Heart right ventricle (tissue), 16 donors: ENCODE measurements around the gene CCDC178. TPM values are rescaled to one million over a fixed set of nuclear protein-coding genes. Genes with fewer than 3 reads are reported as not detected.

Experiments used
- ATAC-seq, 8 donors: fragments of 200-7000 bp; cut with Tn5 transposase; one replicate each; pipeline ENCODE4 v1.9.1; 2020; ENCODE audit warnings: mild to moderate bottlenecking in 8 of 8, moderate library complexity in 8 of 8, moderate number of reproducible peaks in 1 of 8
- DNase-seq, 2 donors: peaks; one replicate each; pipeline ENCODE4 v3.0.0-alpha.2; 2020
- H3K27ac ChIP-seq, 10 donors: fragments of 200-600 bp; sonication (generic) in 2 of 10; one replicate each; pipeline versions ENCODE4 v1.5.0 to v1.8.0; 2020 to 2022; ENCODE audit warnings: mild to moderate bottlenecking in 3 of 10
- H3K27me3 ChIP-seq, 7 donors: fragments of 200-600 bp; one replicate each; pipeline ENCODE4 v1.8.0; 2021 to 2022; ENCODE audit warnings: mild to moderate bottlenecking in 2 of 7
- H3K36me3 ChIP-seq, 9 donors: fragments of 200-600 bp; sonication (generic) in 1 of 9; one replicate each; pipeline versions ENCODE4 v1.5.0 to v1.8.0; 2020 to 2022; ENCODE audit warnings: mild to moderate bottlenecking in 2 of 9
- H3K4me1 ChIP-seq, 9 donors: fragments of 200-600 bp; sonication (generic) in 1 of 9; one replicate each; pipeline versions ENCODE4 v1.5.0 to v1.8.0; 2020 to 2022; ENCODE audit warnings: mild to moderate bottlenecking in 4 of 9
- H3K4me3 ChIP-seq, 10 donors: fragments of 200-600 bp; sonication (generic) in 2 of 10; one replicate each; pipeline versions ENCODE4 v1.5.0 to v1.8.0; 2020 to 2022; ENCODE audit warnings: mild to moderate bottlenecking in 7 of 10, moderate library complexity in 2 of 10
- H3K9me3 ChIP-seq, 11 donors: fragments of 200-600 bp in 10 of 11; sonication (generic) in 2 of 11; one replicate each; pipeline versions ENCODE4 v1.5.0 to v1.8.0; 2013 to 2022; ENCODE audit warnings: mild to moderate bottlenecking in 2 of 11, control low read depth in 1 of 11, moderate library complexity in 1 of 11
- WGBS, 2 donors: extraction: QIAGEN DNeasy Blood & Tissue Kit; methylation state at CpG; one replicate each; pipeline ENCODE4 v1.1.7; 2013; ENCODE audit warnings: inconsistent platforms in 1 of 2; 5-methylcytosine and 5-hydroxymethylcytosine counted together
- intact Hi-C, 10 donors: fragments of 100-400 bp; cut with DNase I; formaldehyde crosslinking; loops; one replicate each; pipeline versions ENCODE4 v1.11.1 to v1.14.2; 2022
- polyA plus RNA-seq, 2 donors: library from polyadenylated mRNA; stranded (reverse); fragments of 200-250 nt; gene quantifications; one replicate each; pipeline ENCODE4 v1.2.3, GENCODE V29; 2013
- total RNA-seq, 10 donors: library from RNA; stranded (reverse); fragmentation: NEBNext Ultra II Directional in 3 of 10; extraction: Animal tissue kit (Norgen Biotek cat#: 25700) in 3 of 10; gene quantifications; one replicate each; pipeline versions ENCODE4 v1.2.1 to v1.2.4, GENCODE V29; 2021 to 2023
- TF ChIP-seq, protein P1 (sequence below), 9 donors: fragments of 200-600 bp; sonication (generic) in 2 of 9; IDR thresholded peaks; one replicate each; pipeline versions ENCODE4 v1.5.0 to v1.8.0; 2021 to 2022; ENCODE audit warnings: antibody characterized with exemption in 9 of 9, mild to moderate bottlenecking in 5 of 9, moderate library complexity in 1 of 9
- donor health status: Arrhythmogenic right ventricular cardiomyopathy.
- donor health status: ischemic (EF 13 %, LVEDD 7.1; RV severe dilation, severe dysfunction).
- donor health status: healthy with polysubstance abuse.
- donor health status: DM: no; HTN: yes; CAD: no.
- donor health status: DM: no; HTN: no; CAD: no.
- donor health status: ischemic (EF 25% LVEDD 6.9; RV normal size, moderate dysfunction).
- donor health status: ischemic (EF 25% LVEDD 5.7; RV mildly dilated, moderate dysfunction).
- donor health status: healthy.
- donor health status: DM: yes; HTN: yes; CAD: no.
- donor health status: Ischemic cardiomyopathy.
- donor health status: ischemic (EF 35%, LVEDD 5.7; RV mildly dilated, moderate dysfunction).
- donor health status: nonischemic (EF 11% LVEDD 7.7; RV severe dilation, severe dysfunction).
- donor health status: DM: yes; HTN: yes; CAD: no.
- donor health status: PGD.
- donor health status: ischemic (EF 29% LVEDD 5.4; RV normal size, mild dysfunction).
- donor health status: nonischemic (EF 23%, LVEDD 6.1; RV moderate dilation, normal function).

CCDC178 gene
- total and polyA plus RNA-seq, 12 donors: 0.28 to 1.5 (median 0.43) TPM; not detected in 6

DNA sequence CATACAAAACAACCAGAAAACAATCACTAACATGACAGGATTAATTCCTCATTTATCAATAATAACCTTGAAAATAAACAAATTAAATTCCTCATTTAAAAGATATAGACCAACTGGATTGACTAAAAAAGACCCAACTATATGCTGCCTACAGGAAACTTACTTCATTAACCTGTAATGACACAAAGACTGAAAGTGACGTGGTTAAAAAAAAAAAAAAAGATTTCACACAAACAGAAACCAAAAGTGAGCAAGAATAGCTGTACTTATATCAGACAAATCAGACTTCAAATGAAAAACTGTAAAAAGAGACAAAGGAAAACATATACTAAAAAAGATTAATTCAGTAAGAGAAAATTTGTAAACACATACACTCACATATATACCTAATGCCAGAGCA is 201.2 kb downstream of the CCDC178 start:
- no peak overlapping the region for H3K27ac ChIP-seq

DNA sequence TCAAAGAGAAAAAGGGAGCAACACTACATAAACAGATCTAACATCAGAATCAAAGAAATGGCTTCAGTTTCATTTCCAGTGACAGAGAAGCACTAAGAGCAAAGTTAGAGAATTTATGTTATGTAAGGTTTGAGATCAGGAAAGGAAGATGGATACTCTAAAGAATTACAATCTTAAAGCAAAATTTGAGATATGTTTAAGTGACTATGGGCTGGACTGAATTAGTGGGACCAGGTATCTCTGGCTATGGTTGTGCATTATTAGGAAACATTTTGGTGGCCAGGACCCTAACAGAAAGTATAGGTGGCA is 208.2 kb downstream of the CCDC178 start:
- no peak overlapping the region for H3K27ac ChIP-seq
- no peak for ATAC-seq
- no peaks in the 10 kb centered on the region for H3K27me3 ChIP-seq
- intact Hi-C loops: loop anchor here in 8 of 10 donors (2.0 to 10.0 kb wide), 8 partner anchors 260 to 1093 kb away; no protein-coding TSS in a partner anchor
- DNase-seq: no peak
- H3K4me1 ChIP-seq: no peaks in the 10 kb centered on the region
- H3K4me3 ChIP-seq: no peak overlapping the region
- no peaks in the 10 kb centered on the region for H3K36me3 ChIP-seq
- H3K9me3 ChIP-seq: no peaks in the 10 kb centered on the region
- TF ChIP-seq, protein P1, sequence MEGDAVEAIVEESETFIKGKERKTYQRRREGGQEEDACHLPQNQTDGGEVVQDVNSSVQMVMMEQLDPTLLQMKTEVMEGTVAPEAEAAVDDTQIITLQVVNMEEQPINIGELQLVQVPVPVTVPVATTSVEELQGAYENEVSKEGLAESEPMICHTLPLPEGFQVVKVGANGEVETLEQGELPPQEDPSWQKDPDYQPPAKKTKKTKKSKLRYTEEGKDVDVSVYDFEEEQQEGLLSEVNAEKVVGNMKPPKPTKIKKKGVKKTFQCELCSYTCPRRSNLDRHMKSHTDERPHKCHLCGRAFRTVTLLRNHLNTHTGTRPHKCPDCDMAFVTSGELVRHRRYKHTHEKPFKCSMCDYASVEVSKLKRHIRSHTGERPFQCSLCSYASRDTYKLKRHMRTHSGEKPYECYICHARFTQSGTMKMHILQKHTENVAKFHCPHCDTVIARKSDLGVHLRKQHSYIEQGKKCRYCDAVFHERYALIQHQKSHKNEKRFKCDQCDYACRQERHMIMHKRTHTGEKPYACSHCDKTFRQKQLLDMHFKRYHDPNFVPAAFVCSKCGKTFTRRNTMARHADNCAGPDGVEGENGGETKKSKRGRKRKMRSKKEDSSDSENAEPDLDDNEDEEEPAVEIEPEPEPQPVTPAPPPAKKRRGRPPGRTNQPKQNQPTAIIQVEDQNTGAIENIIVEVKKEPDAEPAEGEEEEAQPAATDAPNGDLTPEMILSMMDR (IDR thresholded peaks at IDR 0.05): peak in 1 of 9 donors; percentile 3

More for the DNA sequence above, 201.2 kb downstream of the CCDC178 start:
- Histone ChIP-seq H3K27me3 (no peaks in the 10 kb centered on the region), H3K4me1 (no peaks in the 10 kb centered on the region), H3K36me3 (no peaks in the 10 kb centered on the region), H3K9me3 (peaks cover 0 to 38% (median 6%) of the 10 kb centered on the region in 11 donors), H3K4me3 (no peak overlapping the region)
- no peak for DNase-seq
- intact Hi-C loops: loop anchor here in 4 of 10 donors (10.0 kb wide), 4 partner anchors 256 to 1086 kb away; no protein-coding TSS in a partner anchor
- TF ChIP-seq, protein P1 (IDR thresholded peaks at IDR 0.05): no peak
- no peak for ATAC-seq
- WGBS, 2 donors: 71 to 79% methylated on average over 1 of the region's 1 CpG

DNA sequence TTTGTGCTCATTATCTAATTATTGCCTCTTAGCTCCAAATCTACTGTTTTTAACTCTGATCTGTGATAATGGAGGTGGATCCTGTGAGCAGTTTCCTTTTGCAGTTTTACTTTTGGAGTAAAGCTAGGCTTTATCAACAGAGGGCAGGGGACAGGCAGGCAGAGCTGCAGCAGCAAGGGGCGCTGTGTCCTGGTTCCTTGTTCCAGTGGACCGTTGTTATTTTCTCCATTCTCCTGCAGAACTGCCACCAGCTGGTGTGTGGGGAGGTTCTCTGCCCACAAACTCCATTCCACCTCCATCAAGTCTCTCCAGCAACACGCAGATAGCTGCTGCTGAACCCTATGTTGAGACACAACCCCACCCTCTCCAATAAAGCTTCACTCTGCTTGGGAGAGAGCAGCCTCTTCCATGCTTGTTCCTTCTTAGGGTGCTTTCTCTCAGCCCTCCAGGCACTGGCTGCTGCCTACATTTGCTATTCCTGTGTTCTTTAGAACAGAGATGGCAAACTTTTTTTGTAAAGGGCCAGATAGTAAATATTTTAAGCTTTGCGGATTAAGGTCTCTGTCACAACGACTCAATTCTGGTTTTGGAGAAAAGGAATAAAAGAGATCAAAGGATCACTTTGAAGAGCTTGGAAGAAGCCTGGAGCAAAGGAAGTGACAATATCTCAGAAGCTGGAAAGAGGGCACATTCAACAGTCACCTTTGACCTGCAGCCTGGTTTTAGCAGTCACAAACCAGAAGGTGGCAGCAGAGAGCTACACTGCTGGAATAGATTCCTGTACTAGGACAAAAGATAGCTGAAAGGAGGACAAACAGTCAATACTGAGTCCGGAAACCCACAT is 208.8 kb downstream of the CCDC178 start:
- no peak overlapping the region for H3K4me3 ChIP-seq
- TF ChIP-seq, protein P1 (IDR thresholded peaks at IDR 0.05): peak; percentile 66 to 92 (median 86)
- peak in 6 of 8 donors; percentile 51 to 76 (median 54) for ATAC-seq
- H3K27me3 ChIP-seq: no peaks in the 10 kb centered on the region
- H3K27ac ChIP-seq: no peak overlapping the region
- intact Hi-C loops: loop anchor here in 8 of 10 donors (2.0 to 10.0 kb wide), 8 partner anchors 261 to 1093 kb away; no protein-coding TSS in a partner anchor
- H3K9me3 ChIP-seq: no peaks in the 10 kb centered on the region
- H3K36me3 ChIP-seq: no peaks in the 10 kb centered on the region
- WGBS, 2 donors: 62 to 65% methylated on average over 6 of the region's 6 CpGs
- no peaks in the 10 kb centered on the region for H3K4me1 ChIP-seq
- DNase-seq: peak; percentile 11 to 69

DNA sequence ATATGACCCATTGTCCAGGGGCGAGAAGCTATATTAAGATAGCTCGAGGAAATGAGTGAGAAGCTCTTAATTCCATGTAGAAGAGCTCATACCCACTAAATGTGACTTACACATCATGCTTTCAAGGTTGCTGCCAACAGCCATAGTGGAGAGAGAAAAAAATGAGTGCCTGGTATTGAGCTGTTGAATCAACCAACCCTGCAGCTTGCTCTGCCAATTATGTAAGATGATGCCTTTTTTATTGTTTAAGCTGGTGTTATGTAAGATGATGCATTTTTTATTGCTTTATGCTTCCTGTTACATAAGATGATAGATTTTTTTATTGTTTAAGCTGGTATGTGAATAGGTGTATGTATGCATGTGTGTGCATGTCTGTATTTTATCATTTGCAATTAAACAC is 228.2 kb downstream of the CCDC178 start:
- Histone ChIP-seq H3K27ac (no peak overlapping the region), H3K36me3 (no peaks in the 10 kb centered on the region), H3K9me3 (no peaks in the 10 kb centered on the region), H3K4me3 (no peak overlapping the region), H3K27me3 (peaks cover 0 to 7% (median 0%) of the 10 kb centered on the region in 7 donors), H3K4me1 (no peaks in the 10 kb centered on the region)
- TF ChIP-seq, protein P1 (IDR thresholded peaks at IDR 0.05): no peak
- no peak for DNase-seq
- 67 to 72% methylated on average over 2 of the region's 2 CpGs for WGBS, 2 donors
- intact Hi-C loops: no loop called here
- no peak for ATAC-seq
